Heart left ventricle (tissue), 13 donors: ENCODE measurements around the gene CDH12.

ENCODE experiments used
- CTCF ChIP-seq, 12 donors: fragments of 200-600 bp; sonication (generic) in 4 of 12; IDR thresholded peaks; one replicate each; pipeline versions ENCODE4 v1.5.0 to v1.8.0; 2018 to 2022; ENCODE audit warnings: antibody characterized with exemption in 12 of 12, mild to moderate bottlenecking in 5 of 12
- POLR2A ChIP-seq, 2 donors: fragments of 450-650 bp; IDR thresholded peaks; one replicate each; pipeline ENCODE4 v1.6.1; 2017; ENCODE audit warnings: antibody characterized with exemption in 2 of 2, mild to moderate bottlenecking in 2 of 2, moderate library complexity in 2 of 2
- donor health status: ischemic (EF 13 %, LVEDD 7.1; RV severe dilation, severe dysfunction).
- donor health status: DM: no; HTN: yes; CAD: no.
- donor health status: DM: no; HTN: no; CAD: no.
- donor health status: ischemic (EF 25% LVEDD 6.9; RV normal size, moderate dysfunction).
- donor health status: ischemic (EF 25% LVEDD 5.7; RV mildly dilated, moderate dysfunction).
- donor health status: ischemic (EF 35%, LVEDD 5.7; RV mildly dilated, moderate dysfunction).
- donor health status: nonischemic (EF 11% LVEDD 7.7; RV severe dilation, severe dysfunction).
- donor health status: DM: yes; HTN: yes; CAD: no.
- donor health status: PGD.
- donor health status: ischemic (EF 29% LVEDD 5.4; RV normal size, mild dysfunction).
- donor health status: nonischemic (EF 23%, LVEDD 6.1; RV moderate dilation, normal function).

- TF ChIP-seq CTCF (IDR thresholded peaks at IDR 0.05) (no peak), POLR2A (IDR thresholded peaks at IDR 0.05) (no peak)
Measured at GRCh38 chr5:22063717-22064116, 789.4 kb downstream of the CDH12 start.
